ENCODE data around the gene OSBPL8. TPM values are rescaled to one million over a fixed set of nuclear protein-coding genes. Genes with fewer than 3 reads are reported as not detected.

OSBPL8 gene
- total RNA-seq, 4 donors from 2014 or later = 75.9 to 167 (median 108) TPM

DNA sequence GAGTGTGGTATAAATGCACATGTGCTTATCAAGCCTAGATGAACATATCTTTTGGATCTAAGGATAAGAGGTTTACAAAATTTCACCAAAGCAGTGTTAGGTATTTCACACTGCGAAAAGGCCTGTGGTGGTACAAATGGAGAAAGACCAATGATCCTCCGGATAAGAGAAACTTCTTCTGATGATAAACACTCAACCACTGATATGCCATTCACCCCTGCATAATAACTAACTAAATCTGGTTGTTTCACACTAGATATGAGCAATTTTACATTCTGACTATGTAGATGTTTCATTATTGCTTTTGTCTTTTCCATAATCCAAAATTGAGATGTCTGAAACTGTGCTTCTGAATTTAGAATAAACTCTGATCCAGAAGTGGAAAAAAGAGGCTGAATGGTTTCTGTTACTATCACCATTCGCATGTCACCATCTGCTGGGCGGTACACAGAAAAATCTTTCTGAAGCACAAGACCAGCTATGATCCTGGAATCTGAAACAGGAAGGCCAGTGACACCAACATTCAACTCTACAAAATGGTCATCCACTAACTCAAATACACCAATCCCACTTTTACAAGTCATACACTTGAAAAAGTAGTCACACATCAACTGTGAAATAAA, 212.7 kb downstream of the OSBPL8 start:
- peak in 1 of 2 donors; percentile 41 for DNase-seq (ENCODE audit: low spot score in 2 of 2)
- TF ChIP-seq, protein P1, sequence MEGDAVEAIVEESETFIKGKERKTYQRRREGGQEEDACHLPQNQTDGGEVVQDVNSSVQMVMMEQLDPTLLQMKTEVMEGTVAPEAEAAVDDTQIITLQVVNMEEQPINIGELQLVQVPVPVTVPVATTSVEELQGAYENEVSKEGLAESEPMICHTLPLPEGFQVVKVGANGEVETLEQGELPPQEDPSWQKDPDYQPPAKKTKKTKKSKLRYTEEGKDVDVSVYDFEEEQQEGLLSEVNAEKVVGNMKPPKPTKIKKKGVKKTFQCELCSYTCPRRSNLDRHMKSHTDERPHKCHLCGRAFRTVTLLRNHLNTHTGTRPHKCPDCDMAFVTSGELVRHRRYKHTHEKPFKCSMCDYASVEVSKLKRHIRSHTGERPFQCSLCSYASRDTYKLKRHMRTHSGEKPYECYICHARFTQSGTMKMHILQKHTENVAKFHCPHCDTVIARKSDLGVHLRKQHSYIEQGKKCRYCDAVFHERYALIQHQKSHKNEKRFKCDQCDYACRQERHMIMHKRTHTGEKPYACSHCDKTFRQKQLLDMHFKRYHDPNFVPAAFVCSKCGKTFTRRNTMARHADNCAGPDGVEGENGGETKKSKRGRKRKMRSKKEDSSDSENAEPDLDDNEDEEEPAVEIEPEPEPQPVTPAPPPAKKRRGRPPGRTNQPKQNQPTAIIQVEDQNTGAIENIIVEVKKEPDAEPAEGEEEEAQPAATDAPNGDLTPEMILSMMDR (IDR thresholded peaks at IDR 0.05) = no peak
- TF ChIP-seq POLR2A (IDR thresholded peaks at IDR 0.05) = no peak
- no peak overlapping the region for H3K4me3 ChIP-seq (ENCODE audit: low read depth, poor library complexity, severe bottlenecking)
- 45 to 51% methylated on average over 4 of the region's 4 CpGs for WGBS, 2 donors
- intact Hi-C loops (cut with DNase I; ENCODE audit: low total_unique reads) = no loop called here

DNA sequence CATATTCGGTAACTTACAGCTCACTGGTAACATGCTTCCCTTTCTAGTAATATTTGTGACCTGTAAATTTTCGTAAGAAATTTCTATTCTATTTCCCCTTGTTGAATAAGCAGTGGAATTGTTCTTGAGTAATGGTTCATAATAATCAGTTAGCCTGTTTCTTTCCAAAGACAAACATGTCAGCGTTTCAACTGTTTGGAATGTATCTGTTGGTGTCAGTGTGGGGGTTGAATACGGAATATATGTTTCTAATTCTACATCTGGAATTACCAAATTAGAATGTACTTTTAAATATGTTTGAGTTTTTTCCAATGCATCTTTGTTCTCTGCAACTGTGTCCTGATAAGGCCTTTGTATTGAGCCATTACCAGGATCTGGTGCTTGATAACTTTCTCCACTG, 213.3 kb downstream of the OSBPL8 start:
- 68 to 78% methylated on average over 4 of the region's 4 CpGs for WGBS, 2 donors
- H3K4me3 ChIP-seq (ENCODE audit: low read depth, poor library complexity, severe bottlenecking) = no peak overlapping the region
- DNase-seq (ENCODE audit: low spot score in 2 of 2) = no peak
- TF ChIP-seq, protein P1 (IDR thresholded peaks at IDR 0.05) = no peak
- TF ChIP-seq POLR2A (IDR thresholded peaks at IDR 0.05) = no peak
- intact Hi-C loops (cut with DNase I; ENCODE audit: low total_unique reads) = no loop called here

DNA sequence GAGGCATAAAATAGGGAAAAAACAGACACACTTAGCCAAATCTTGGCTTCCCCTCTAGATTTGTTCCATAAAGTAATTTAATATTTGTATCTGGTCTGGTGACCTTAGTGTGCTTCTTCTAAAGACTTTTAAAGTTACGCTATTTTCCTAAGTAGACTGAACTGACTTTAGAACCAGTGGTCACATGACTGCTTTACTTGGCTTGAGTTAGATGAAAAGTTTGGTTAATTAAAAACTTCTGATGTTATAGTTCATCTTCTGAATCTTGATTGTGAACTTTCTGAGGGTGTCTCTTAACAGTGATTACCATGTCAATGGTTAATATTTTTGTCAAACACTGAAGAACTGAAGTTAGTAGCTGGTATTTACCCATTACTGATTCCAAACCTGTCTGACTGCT, 214.0 kb downstream of the OSBPL8 start:
- intact Hi-C loops (cut with DNase I; ENCODE audit: low total_unique reads) = no loop called here
- no peak for TF ChIP-seq POLR2A (IDR thresholded peaks at IDR 0.05)
- TF ChIP-seq, protein P1 (IDR thresholded peaks at IDR 0.05) = no peak
- no peak for DNase-seq (ENCODE audit: low spot score in 2 of 2)
- WGBS, 2 donors = 73 to 80% methylated on average over 1 of the region's 1 CpG
- no peak overlapping the region for H3K4me3 ChIP-seq (ENCODE audit: low read depth, poor library complexity, severe bottlenecking)

DNA sequence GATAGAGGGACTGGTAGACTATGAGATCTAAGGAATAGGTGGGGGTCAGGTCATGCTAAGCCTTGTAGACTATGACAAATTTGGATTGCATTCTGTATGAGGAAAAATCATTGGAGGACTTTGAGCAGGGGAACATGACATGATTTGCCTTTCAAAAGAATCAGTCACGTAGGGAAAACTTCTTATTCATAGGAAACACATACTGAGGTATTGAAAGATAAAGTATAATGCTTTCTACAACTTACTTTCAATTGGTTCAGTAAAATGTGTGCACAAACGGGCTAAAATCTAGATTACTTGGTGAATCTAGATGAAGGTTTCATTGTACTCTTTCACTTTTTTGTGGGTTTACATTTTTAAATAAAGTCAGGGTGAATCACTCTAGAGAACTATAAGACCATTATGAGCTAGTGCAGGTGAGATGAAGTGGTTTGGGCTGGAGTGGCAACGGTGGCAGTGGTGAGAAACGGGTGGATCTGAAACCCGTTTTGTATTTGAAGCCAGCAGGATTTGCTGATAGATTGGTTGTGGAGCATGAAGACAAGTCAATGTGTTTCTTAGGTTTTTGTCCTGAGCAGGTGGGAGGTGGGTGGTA, 218.0 kb downstream of the OSBPL8 start:
- TF ChIP-seq, protein P1 (IDR thresholded peaks at IDR 0.05) = no peak
- TF ChIP-seq POLR2A (IDR thresholded peaks at IDR 0.05) = no peak
- DNase-seq (ENCODE audit: low spot score in 2 of 2) = no peak
- intact Hi-C loops (cut with DNase I; ENCODE audit: low total_unique reads) = no loop called here
- H3K4me3 ChIP-seq (ENCODE audit: low read depth, poor library complexity, severe bottlenecking) = no peak overlapping the region
- WGBS, 2 donors = 76% methylated on average over 5 of the region's 5 CpGs

DNA sequence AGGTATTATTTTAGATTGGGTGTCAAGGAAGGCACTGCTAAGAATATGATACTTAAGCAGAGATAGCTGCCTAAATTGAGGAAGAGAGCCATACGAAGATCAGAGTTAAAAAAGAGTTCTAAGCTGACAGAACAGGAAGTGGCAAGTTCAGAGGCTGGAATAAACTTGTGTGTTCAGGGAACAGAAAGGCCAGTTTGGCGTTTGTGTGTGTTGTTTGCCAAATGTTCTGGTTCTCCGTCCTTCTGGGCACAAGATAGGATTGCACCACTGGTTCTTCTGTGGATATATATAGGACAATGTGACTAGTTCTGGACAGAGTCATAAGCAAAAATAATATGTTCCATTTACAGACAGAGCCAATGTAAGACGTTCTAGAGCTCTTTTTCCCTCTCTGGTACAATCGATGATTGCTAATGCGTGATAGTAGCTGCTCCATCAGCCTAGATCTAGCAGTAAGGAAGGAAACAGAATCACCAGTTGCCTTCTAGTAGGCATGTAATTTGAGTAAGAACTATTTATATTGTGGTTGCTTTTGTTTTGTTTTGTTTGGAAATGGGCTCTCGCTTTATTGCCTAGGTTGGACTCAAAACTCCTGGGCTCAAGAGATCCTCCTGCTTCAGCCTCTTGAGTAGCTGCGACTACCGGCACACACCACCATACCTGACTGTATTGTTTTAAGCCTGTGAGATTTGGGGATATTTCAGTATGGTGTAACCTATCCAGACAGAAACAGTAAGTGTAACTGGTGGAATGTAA, 218.7 kb downstream of the OSBPL8 start:
- H3K4me3 ChIP-seq (ENCODE audit: low read depth, poor library complexity, severe bottlenecking) = no peak overlapping the region
- intact Hi-C loops (cut with DNase I; ENCODE audit: low total_unique reads) = no loop called here
- WGBS, 2 donors = 80% methylated on average over 9 of the region's 9 CpGs
- TF ChIP-seq, protein P1 (IDR thresholded peaks at IDR 0.05) = no peak
- no peak for TF ChIP-seq POLR2A (IDR thresholded peaks at IDR 0.05)
- DNase-seq (ENCODE audit: low spot score in 2 of 2) = no peak

Data from lower leg skin (tissue), 4 donors.